Measurements from ENCODE around the gene UBP1. TPM values are rescaled to one million over a fixed set of nuclear protein-coding genes. Genes with fewer than 3 reads are reported as not detected.
"Not testable (repeated sequence)": the region's sequence is repeated elsewhere in the genome, so short reads cannot be mapped to it uniquely, and the experiment has no call there.

The UBP1 gene
- total RNA-seq, 6 donors from 2014 or later = 60.2 to 81.4 (median 65.8) TPM

- DNase-seq = no peak
- TF ChIP-seq CTCF (IDR thresholded peaks at IDR 0.05) = no peak
- TF ChIP-seq EP300 (IDR thresholded peaks at IDR 0.05) = no peak
- TF ChIP-seq POLR2A (IDR thresholded peaks at IDR 0.05) = no peak
- no peak overlapping the region for H3K27ac ChIP-seq
Measured at GRCh38 chr3:33360136-33360825, 79.9 kb downstream of the UBP1 start.

GRCh38 chr3:33358172-33358781, 81.9 kb downstream of the UBP1 start:
- TF ChIP-seq CTCF (IDR thresholded peaks at IDR 0.05) (no peak), EP300 (IDR thresholded peaks at IDR 0.05) (no peak), POLR2AphosphoS5 (IDR thresholded peaks at IDR 0.05) (no peak), POLR2A (IDR thresholded peaks at IDR 0.05) (no peak)
- H3K9me3 ChIP-seq = no peaks in the 10 kb centered on the region
- no peaks in the 10 kb centered on the region for H3K27me3 ChIP-seq
- no peak for ATAC-seq (ENCODE audit: low FRiP score in 2 of 2)
- no peak overlapping the region for H3K27ac ChIP-seq
- H3K4me1 ChIP-seq = peaks cover 0 to 8% (median 2%) of the 10 kb centered on the region in 4 donors
- no peaks in the 10 kb centered on the region for H3K36me3 ChIP-seq
- no peak for DNase-seq
- WGBS, 2 donors = 69% methylated on average over 4 of the region's 4 CpGs
- H3K4me3 ChIP-seq = no peak overlapping the region

More at GRCh38 chr3:33360136-33360825, 79.9 kb downstream of the UBP1 start:
- no peaks in the 10 kb centered on the region for H3K27me3 ChIP-seq
- H3K4me3 ChIP-seq = no peak overlapping the region
- H3K36me3 ChIP-seq = no peaks in the 10 kb centered on the region
- 42 to 45% methylated on average over 1 of the region's 1 CpG for WGBS, 2 donors
- H3K4me1 ChIP-seq = peaks cover 0 to 8% (median 2%) of the 10 kb centered on the region in 4 donors
- H3K9me3 ChIP-seq = no peaks in the 10 kb centered on the region
- no peak for ATAC-seq (ENCODE audit: low FRiP score in 2 of 2)

- 56 to 68% methylated on average over 5 of the region's 5 CpGs for WGBS, 2 donors
- Histone ChIP-seq H3K27ac (no peak overlapping the region), H3K27me3 (no peaks in the 10 kb centered on the region), H3K36me3 (no peaks in the 10 kb centered on the region), H3K4me3 (no peak overlapping the region), H3K9me3 (no peaks in the 10 kb centered on the region), H3K4me1 (peaks cover 0 to 8% (median 2%) of the 10 kb centered on the region in 4 donors)
- ATAC-seq (ENCODE audit: low FRiP score in 2 of 2) = peak in 1 of 2 donors; percentile 58
- no peak for DNase-seq
- TF ChIP-seq CTCF (IDR thresholded peaks at IDR 0.05) (no peak), EP300 (IDR thresholded peaks at IDR 0.05) (no peak), POLR2AphosphoS5 (IDR thresholded peaks at IDR 0.05) (no peak), POLR2A (IDR thresholded peaks at IDR 0.05) (no peak)
Measured at GRCh38 chr3:33355611-33356010, 84.6 kb downstream of the UBP1 start.

- no peak for DNase-seq
- no peak for ATAC-seq (ENCODE audit: low FRiP score in 2 of 2)
- Histone ChIP-seq H3K4me3 (no peak overlapping the region), H3K27ac (no peak overlapping the region), H3K4me1 (no peaks in the 10 kb centered on the region), H3K36me3 (no peaks in the 10 kb centered on the region), H3K9me3 (peaks cover 0 to 1% (median under 1%) of the 10 kb centered on the region in 4 donors), H3K27me3 (no peaks in the 10 kb centered on the region)
- TF ChIP-seq CTCF (IDR thresholded peaks at IDR 0.05) = no peak
- TF ChIP-seq POLR2AphosphoS5 (IDR thresholded peaks at IDR 0.05) = no peak
- no peak for TF ChIP-seq POLR2A (IDR thresholded peaks at IDR 0.05)
- TF ChIP-seq EP300 (IDR thresholded peaks at IDR 0.05) = no peak
Measured at GRCh38 chr3:33339758-33340157, 100.4 kb downstream of the UBP1 start.

- ATAC-seq (ENCODE audit: low FRiP score in 2 of 2); DNase-seq; H3K4me3 ChIP-seq; H3K4me1 ChIP-seq; H3K36me3 ChIP-seq; H3K27me3 ChIP-seq; H3K9me3 ChIP-seq; H3K27ac ChIP-seq: not testable (repeated sequence)
Measured at GRCh38 chr3:33338936-33339465, 101.2 kb downstream of the UBP1 start.

Small RNA genes within 50 kb of the gene (small RNA-seq; reads per million reads assigned to genes)
- gene RNU7-110P = 0 reads per million in 4 donors

Other genes with a start within 250 kb of the UBP1 start
- 1 to 10 TPM in 2 of 6 donors, under 1 TPM in 2, not detected in 2; 0.20 to 1.1 (median 0.96) TPM for gene SUSD5, start 221.6 kb downstream of the UBP1 start, total RNA-seq
- 10 to 100 TPM in 2 of 6 donors, 1 to 10 TPM in 4; 5.6 to 23.0 (median 9.7) TPM for gene FBXL2, start 163.0 kb downstream of the UBP1 start, total RNA-seq

Measured in upper lobe of left lung (tissue), 6 donors.